ENCODE data around the gene OSBP. TPM values are rescaled to one million over a fixed set of nuclear protein-coding genes. Genes with fewer than 3 reads are reported as not detected.

OSBP gene
- polyA plus RNA-seq, 3 donors, result 9.8 to 15.3 (median 11.9) TPM

DNA sequence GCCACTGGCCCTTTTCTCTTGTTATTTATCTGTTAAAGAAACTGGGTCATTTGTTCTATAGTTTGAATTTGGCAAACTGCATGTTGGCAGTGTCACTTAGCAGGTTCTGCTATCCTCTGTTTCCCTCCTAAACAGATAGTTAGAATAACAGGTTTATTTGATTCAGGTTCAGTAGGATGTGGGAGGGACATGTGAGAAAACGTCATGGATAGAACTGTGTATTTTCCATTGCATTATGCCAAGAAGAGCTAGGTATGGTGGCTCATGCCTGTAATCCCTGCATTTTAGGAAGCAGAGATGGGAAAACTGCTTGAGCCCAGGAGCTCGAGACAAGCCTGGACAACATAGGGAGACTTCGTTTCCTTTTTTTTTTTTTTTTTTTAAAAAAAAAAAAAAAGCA is 29.0 kb upstream of the OSBP start:
- H3K27me3 Mint-ChIP-seq (ENCODE audit: low read depth in 3 of 3), result no peaks in the 10 kb centered on the region
- no peak overlapping the region for H3K27ac ChIP-seq (ENCODE audit: low read depth in 1 of 2, low read length in 2 of 2)
- no peaks in the 10 kb centered on the region for H3K9me3 Mint-ChIP-seq
- no peak overlapping the region for H2AFZ ChIP-seq (ENCODE audit: insufficient read depth, low read depth, low read length, poor library complexity, severe bottlenecking)
- 83% methylated on average over 1 of the region's 3 CpGs for WGBS (ENCODE audit: insufficient coverage)
- H4K20me1 ChIP-seq (ENCODE audit: insufficient read depth, low read length), result peaks cover 59% of the 10 kb centered on the region
- no peak for DNase-seq
- H3K27me3 ChIP-seq (ENCODE audit: control insufficient read depth in 2 of 2, insufficient read depth in 2 of 2, low read length in 2 of 2), result no peaks in the 10 kb centered on the region
- no peak overlapping the region for H3K4me3 ChIP-seq (replicated peaks in 1 of 3; ENCODE audit: low read depth in 2 of 3, low read length in 3 of 3)
- H3K9ac ChIP-seq (ENCODE audit: insufficient read depth, low read length, poor library complexity, severe bottlenecking), result no peak overlapping the region
- no peak overlapping the region for H3K4me2 ChIP-seq (replicated peaks; ENCODE audit: extremely low read depth, low read length, poor library complexity, severe bottlenecking)
- peaks cover 92 to 100% of the 10 kb centered on the region in 2 donors for H3K36me3 ChIP-seq (replicated peaks in 1 of 2; ENCODE audit: control insufficient read depth in 1 of 2, insufficient read depth in 2 of 2, low read length in 2 of 2)
- H3K36me3 Mint-ChIP-seq, result peaks cover 86 to 95% of the 10 kb centered on the region in 2 donors
- peaks cover 4% of the 10 kb centered on the region for H3K79me2 ChIP-seq (ENCODE audit: insufficient read depth, low read length)
- H3K4me3 Mint-ChIP-seq, result no peak overlapping the region
- intact Hi-C loops (cut with micrococcal nuclease), result no loop called here
- no peaks in the 10 kb centered on the region for H3K4me1 ChIP-seq (ENCODE audit: control insufficient read depth in 1 of 2, insufficient read depth in 2 of 2, low read length in 2 of 2)
- no peaks in the 10 kb centered on the region for H3K4me1 Mint-ChIP-seq
- TF ChIP-seq, protein P1, sequence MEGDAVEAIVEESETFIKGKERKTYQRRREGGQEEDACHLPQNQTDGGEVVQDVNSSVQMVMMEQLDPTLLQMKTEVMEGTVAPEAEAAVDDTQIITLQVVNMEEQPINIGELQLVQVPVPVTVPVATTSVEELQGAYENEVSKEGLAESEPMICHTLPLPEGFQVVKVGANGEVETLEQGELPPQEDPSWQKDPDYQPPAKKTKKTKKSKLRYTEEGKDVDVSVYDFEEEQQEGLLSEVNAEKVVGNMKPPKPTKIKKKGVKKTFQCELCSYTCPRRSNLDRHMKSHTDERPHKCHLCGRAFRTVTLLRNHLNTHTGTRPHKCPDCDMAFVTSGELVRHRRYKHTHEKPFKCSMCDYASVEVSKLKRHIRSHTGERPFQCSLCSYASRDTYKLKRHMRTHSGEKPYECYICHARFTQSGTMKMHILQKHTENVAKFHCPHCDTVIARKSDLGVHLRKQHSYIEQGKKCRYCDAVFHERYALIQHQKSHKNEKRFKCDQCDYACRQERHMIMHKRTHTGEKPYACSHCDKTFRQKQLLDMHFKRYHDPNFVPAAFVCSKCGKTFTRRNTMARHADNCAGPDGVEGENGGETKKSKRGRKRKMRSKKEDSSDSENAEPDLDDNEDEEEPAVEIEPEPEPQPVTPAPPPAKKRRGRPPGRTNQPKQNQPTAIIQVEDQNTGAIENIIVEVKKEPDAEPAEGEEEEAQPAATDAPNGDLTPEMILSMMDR (IDR thresholded peaks at IDR 0.05), result no peak
- H3K9me3 ChIP-seq (replicated peaks in 1 of 2; ENCODE audit: control insufficient read depth in 1 of 2, insufficient read depth in 1 of 2, low read length in 2 of 2), result no peaks in the 10 kb centered on the region
- H3K27ac Mint-ChIP-seq, result no peak overlapping the region

DNA sequence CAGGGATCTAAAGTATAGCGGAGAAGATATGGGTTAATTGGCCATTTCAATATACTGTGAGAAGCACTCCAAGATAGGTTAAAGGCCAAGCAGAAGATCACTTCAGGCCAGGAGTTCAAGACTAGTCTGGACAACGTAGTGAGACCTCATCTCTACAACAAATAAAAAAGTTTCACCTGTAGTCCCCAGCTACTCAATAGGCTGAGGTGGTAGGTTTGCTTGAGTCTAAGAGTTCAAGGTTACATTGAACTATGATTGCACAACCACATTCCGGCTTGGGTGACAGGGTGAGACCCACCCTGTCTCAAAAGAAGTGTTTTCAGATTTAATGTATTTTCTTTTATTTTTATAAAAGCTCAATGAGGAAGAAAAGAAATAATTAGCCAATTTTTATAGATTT is 27.8 kb upstream of the OSBP start:
- peak overlapping the region in 1 of 2 donors; percentile 11 for H3K27ac ChIP-seq (ENCODE audit: low read depth in 1 of 2, low read length in 2 of 2)
- H3K4me1 ChIP-seq (ENCODE audit: control insufficient read depth in 1 of 2, insufficient read depth in 2 of 2, low read length in 2 of 2), result no peaks in the 10 kb centered on the region
- no peak overlapping the region for H3K4me2 ChIP-seq (replicated peaks; ENCODE audit: extremely low read depth, low read length, poor library complexity, severe bottlenecking)
- no peak overlapping the region for H3K4me3 Mint-ChIP-seq
- H3K9me3 ChIP-seq (replicated peaks in 1 of 2; ENCODE audit: control insufficient read depth in 1 of 2, insufficient read depth in 1 of 2, low read length in 2 of 2), result no peaks in the 10 kb centered on the region
- H3K4me1 Mint-ChIP-seq, result no peaks in the 10 kb centered on the region
- H2AFZ ChIP-seq (ENCODE audit: insufficient read depth, low read depth, low read length, poor library complexity, severe bottlenecking), result no peak overlapping the region
- H3K9me3 Mint-ChIP-seq, result no peaks in the 10 kb centered on the region
- WGBS (ENCODE audit: insufficient coverage), result no CpG with 5 or more reads among the region's 3 CpGs
- peaks cover 4% of the 10 kb centered on the region for H3K79me2 ChIP-seq (ENCODE audit: insufficient read depth, low read length)
- H3K36me3 ChIP-seq (replicated peaks in 1 of 2; ENCODE audit: control insufficient read depth in 1 of 2, insufficient read depth in 2 of 2, low read length in 2 of 2), result peaks cover 92 to 100% of the 10 kb centered on the region in 2 donors
- no peak overlapping the region for H3K9ac ChIP-seq (ENCODE audit: insufficient read depth, low read length, poor library complexity, severe bottlenecking)
- no peak for DNase-seq
- no peaks in the 10 kb centered on the region for H3K27me3 ChIP-seq (ENCODE audit: control insufficient read depth in 2 of 2, insufficient read depth in 2 of 2, low read length in 2 of 2)
- H4K20me1 ChIP-seq (ENCODE audit: insufficient read depth, low read length), result peaks cover 55% of the 10 kb centered on the region
- H3K4me3 ChIP-seq (replicated peaks in 1 of 3; ENCODE audit: low read depth in 2 of 3, low read length in 3 of 3), result no peak overlapping the region
- no peak overlapping the region for H3K27ac Mint-ChIP-seq
- peaks cover 86 to 95% of the 10 kb centered on the region in 2 donors for H3K36me3 Mint-ChIP-seq
- H3K27me3 Mint-ChIP-seq (ENCODE audit: low read depth in 3 of 3), result peaks cover 0 to 2% (median 0%) of the 10 kb centered on the region in 3 donors
- intact Hi-C loops (cut with micrococcal nuclease), result no loop called here
- TF ChIP-seq, protein P1 (IDR thresholded peaks at IDR 0.05), result no peak

All from CD14-positive monocyte (primary cell).